ENCODE data around the gene RDH16.
"Not testable (repeated sequence)": the region's sequence is repeated elsewhere in the genome, so short reads cannot be mapped to it uniquely, and the experiment has no call there.

RDH16 gene

GRCh38 chr12:56988207-56988739 lies 30.9 kb upstream of the RDH16 start:
- no peak for DNase-seq (ENCODE audit: low read depth)

- peak; percentile 40 for DNase-seq (ENCODE audit: low read depth)
Observed at GRCh38 chr12:56987551-56988053, 30.2 kb upstream of the RDH16 start.

- DNase-seq (ENCODE audit: low read depth): no peak
Observed at GRCh38 chr12:56987011-56987410, 29.6 kb upstream of the RDH16 start.

GRCh38 chr12:56985714-56986113 lies 28.3 kb upstream of the RDH16 start:
- DNase-seq (ENCODE audit: low read depth): not testable (repeated sequence)

GRCh38 chr12:56983386-56983785 lies 26.0 kb upstream of the RDH16 start:
- DNase-seq (ENCODE audit: low read depth): no peak

- not testable (repeated sequence) for DNase-seq (ENCODE audit: low read depth)
Observed at GRCh38 chr12:56982578-56983236, 25.3 kb upstream of the RDH16 start.

- DNase-seq (ENCODE audit: low read depth): no peak
Observed at GRCh38 chr12:56980941-56981530, 23.6 kb upstream of the RDH16 start.

GRCh38 chr12:56980268-56980667 lies 22.9 kb upstream of the RDH16 start:
- DNase-seq (ENCODE audit: low read depth): no peak

GRCh38 chr12:56979628-56980027 lies 22.2 kb upstream of the RDH16 start:
- DNase-seq (ENCODE audit: low read depth): no peak

GRCh38 chr12:56978397-56979138 lies 21.2 kb upstream of the RDH16 start:
- DNase-seq (ENCODE audit: low read depth): no peak

GRCh38 chr12:56977361-56977760 lies 20.0 kb upstream of the RDH16 start:
- not testable (repeated sequence) for DNase-seq (ENCODE audit: low read depth)

GRCh38 chr12:56974224-56974623 lies 16.8 kb upstream of the RDH16 start:
- DNase-seq (ENCODE audit: low read depth): not testable (repeated sequence)

GRCh38 chr12:56968910-56969309 lies 11.5 kb upstream of the RDH16 start:
- not testable (repeated sequence) for DNase-seq (ENCODE audit: low read depth)

- DNase-seq (ENCODE audit: low read depth): not testable (repeated sequence)
Observed at GRCh38 chr12:56965997-56966642, 8.7 kb upstream of the RDH16 start.

- not testable (repeated sequence) for DNase-seq (ENCODE audit: low read depth)
Observed at GRCh38 chr12:56965124-56965523, 7.7 kb upstream of the RDH16 start.

- DNase-seq (ENCODE audit: low read depth): not testable (repeated sequence)
Observed at GRCh38 chr12:56963557-56963956, 6.1 kb upstream of the RDH16 start.

- not testable (repeated sequence) for DNase-seq (ENCODE audit: low read depth)
Observed at GRCh38 chr12:56962247-56962646, 4.8 kb upstream of the RDH16 start.

GRCh38 chr12:56958422-56958821 lies 1.0 kb upstream of the RDH16 start:
- DNase-seq (ENCODE audit: low read depth): no peak

- no peak for DNase-seq (ENCODE audit: low read depth)
Observed at GRCh38 chr12:56955631-56956256, 1.7 kb downstream of the RDH16 start.

- DNase-seq (ENCODE audit: low read depth): no peak
Observed at GRCh38 chr12:56954958-56955355, 2.5 kb downstream of the RDH16 start.

- DNase-seq (ENCODE audit: low read depth): no peak
Observed at GRCh38 chr12:56954057-56954957, 3.1 kb downstream of the RDH16 start.
